Lung (tissue), 12 donors: Measurements from ENCODE around the gene RPH3AL. TPM values are rescaled to one million over a fixed set of nuclear protein-coding genes. Genes with fewer than 3 reads are reported as not detected.

Experiments
- ATAC-seq: fragments of 200-7000 bp; cut with Tn5 transposase; one replicate; pipeline ENCODE4 v1.9.1; 2020; ENCODE audit warnings: moderate number of reproducible peaks; ENCODE audit not compliant: insufficient read depth, low FRiP score
- DNase-seq, 3 donors: peaks; one replicate each; pipeline ENCODE4 v3.0.0-alpha.2; 2013 to 2017
- H3K27ac ChIP-seq, 2 donors: one replicate each; pipeline ENCODE4 v1.5.1; 2013; ENCODE audit warnings: mild to moderate bottlenecking in 2 of 2, moderate library complexity in 2 of 2, control low read depth in 1 of 2, inconsistent platforms in 1 of 2, low read depth in 1 of 2, low read length in 1 of 2
- H3K27me3 ChIP-seq, 3 donors: one replicate each; pipeline ENCODE4 v1.5.1; 2013; ENCODE audit warnings: low read length in 2 of 3; ENCODE audit not compliant: control insufficient read depth in 3 of 3, insufficient read depth in 3 of 3
- H3K36me3 ChIP-seq, 4 donors: one replicate each; pipeline ENCODE4 v1.5.1; 2013; ENCODE audit warnings: low read length in 4 of 4, mild to moderate bottlenecking in 1 of 4, moderate library complexity in 1 of 4; ENCODE audit not compliant: control insufficient read depth in 4 of 4, insufficient read depth in 4 of 4
- H3K4me1 ChIP-seq, 5 donors: one replicate each; pipeline ENCODE4 v1.5.1; 2013; ENCODE audit warnings: low read length in 5 of 5, mild to moderate bottlenecking in 2 of 5, moderate library complexity in 1 of 5; ENCODE audit not compliant: control insufficient read depth in 5 of 5, insufficient read depth in 5 of 5
- H3K4me3 ChIP-seq: one replicate; pipeline ENCODE4 v1.5.1; 2013; ENCODE audit warnings: mild to moderate bottlenecking, control low read depth, moderate library complexity
- H3K9ac ChIP-seq, 2 donors: one replicate each; pipeline ENCODE4 v1.5.1; 2013; ENCODE audit warnings: low read length in 2 of 2, control low read depth in 1 of 2; ENCODE audit not compliant: insufficient read depth in 1 of 2
- H3K9me3 ChIP-seq, 4 donors: one replicate each; pipeline ENCODE4 v1.5.1; 2013; ENCODE audit warnings: low read length in 3 of 4, mild to moderate bottlenecking in 1 of 4, moderate library complexity in 1 of 4; ENCODE audit not compliant: control insufficient read depth in 4 of 4, insufficient read depth in 3 of 4
- CTCF ChIP-seq: IDR thresholded peaks from 2 replicates; pipeline ENCODE4 v1.5.1; 2012; ENCODE audit warnings: mild to moderate bottlenecking; ENCODE audit errors: control extremely low read depth, extremely low read depth
- WGBS, 2 donors: extraction: QIAGEN DNeasy Blood & Tissue Kit; methylation state at CpG; one replicate each; pipeline ENCODE4 v1.1.7; 2013; 5-methylcytosine and 5-hydroxymethylcytosine counted together
- polyA plus RNA-seq, 2 donors: library from polyadenylated mRNA; stranded (reverse); fragments of 200-250 nt; gene quantifications; one replicate each; pipeline ENCODE4 v1.2.1, GENCODE V29; 2013
- total RNA-seq, 2 donors: library from RNA; depleted of rRNA in 1 of 2; stranded (reverse); fragments of >200 nt in 1 of 2; gene quantifications; one replicate each; pipeline ENCODE4 v1.2.1, GENCODE V29; 2014 to 2021
- donor health status: control.
- donor health status: control.
- donor health status: Bipolar disorder and iron deficiency.
- donor health status: healthy.
- donor health status: DM: yes; HTN: yes; CAD: no.

The RPH3AL gene
- total and polyA plus RNA-seq, 4 donors: 19.5 to 76.6 (median 21.6) TPM

DNA sequence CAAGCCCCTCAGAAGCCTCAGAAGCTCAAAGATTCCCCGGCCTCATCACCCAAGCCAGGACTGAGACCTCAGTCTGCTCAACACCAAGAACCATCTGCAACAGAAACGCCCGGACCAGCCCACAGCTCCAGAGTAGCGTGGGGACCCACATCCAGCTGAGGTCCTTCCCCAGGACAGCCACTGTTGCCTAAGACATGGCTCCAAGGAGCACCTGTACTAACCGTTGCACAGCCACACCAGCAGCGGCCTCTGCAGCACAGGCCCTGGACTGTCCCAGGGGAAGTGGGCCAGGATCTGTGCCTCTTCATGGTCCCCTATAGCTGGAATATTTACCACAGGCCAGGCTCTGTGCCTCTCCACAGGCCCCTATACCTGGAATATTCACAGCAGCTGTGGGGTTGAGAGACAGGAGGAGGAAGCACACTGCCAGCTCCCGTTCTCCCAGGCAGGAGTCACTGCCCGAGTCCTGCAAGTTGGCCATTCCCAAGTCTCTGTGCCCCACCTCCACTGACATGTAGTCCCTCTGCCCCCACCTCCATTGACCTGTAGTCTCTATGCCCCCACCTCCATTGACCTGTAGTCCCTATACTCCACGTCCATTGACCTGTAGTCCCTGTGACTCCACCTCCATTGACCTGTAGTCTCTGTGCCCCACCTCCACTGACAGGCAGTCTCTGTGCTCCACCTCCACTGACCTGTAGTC lies 38.5 kb downstream of the RPH3AL start:
- Histone ChIP-seq H3K27ac (no peak overlapping the region), H3K9me3 (peaks cover 0 to 5% (median 0%) of the 10 kb centered on the region in 4 donors), H3K4me1 (no peaks in the 10 kb centered on the region), H3K9ac (no peak overlapping the region), H3K27me3 (no peaks in the 10 kb centered on the region), H3K36me3 (peaks cover 0 to 4% (median 0%) of the 10 kb centered on the region in 4 donors), H3K4me3 (no peak overlapping the region)
- no peak for ATAC-seq
- no peak for TF ChIP-seq CTCF
- WGBS, 2 donors: 91% methylated on average over 9 of the region's 9 CpGs
- DNase-seq: no peak

GRCh38 chr17:313231-313630 lies 39.4 kb downstream of the RPH3AL start:
- H3K4me3 ChIP-seq: no peak overlapping the region
- peaks cover 0 to 3% (median 0%) of the 10 kb centered on the region in 4 donors for H3K36me3 ChIP-seq
- 89 to 92% methylated on average over 10 of the region's 10 CpGs for WGBS, 2 donors
- peaks cover 0 to 5% (median 0%) of the 10 kb centered on the region in 4 donors for H3K9me3 ChIP-seq
- ATAC-seq (no peak), DNase-seq (no peak)
- H3K27me3 ChIP-seq: no peaks in the 10 kb centered on the region
- H3K4me1 ChIP-seq: peaks cover 0 to 1% (median 0%) of the 10 kb centered on the region in 5 donors
- TF ChIP-seq CTCF: no peak
- H3K27ac ChIP-seq: no peak overlapping the region
- no peak overlapping the region for H3K9ac ChIP-seq

DNA sequence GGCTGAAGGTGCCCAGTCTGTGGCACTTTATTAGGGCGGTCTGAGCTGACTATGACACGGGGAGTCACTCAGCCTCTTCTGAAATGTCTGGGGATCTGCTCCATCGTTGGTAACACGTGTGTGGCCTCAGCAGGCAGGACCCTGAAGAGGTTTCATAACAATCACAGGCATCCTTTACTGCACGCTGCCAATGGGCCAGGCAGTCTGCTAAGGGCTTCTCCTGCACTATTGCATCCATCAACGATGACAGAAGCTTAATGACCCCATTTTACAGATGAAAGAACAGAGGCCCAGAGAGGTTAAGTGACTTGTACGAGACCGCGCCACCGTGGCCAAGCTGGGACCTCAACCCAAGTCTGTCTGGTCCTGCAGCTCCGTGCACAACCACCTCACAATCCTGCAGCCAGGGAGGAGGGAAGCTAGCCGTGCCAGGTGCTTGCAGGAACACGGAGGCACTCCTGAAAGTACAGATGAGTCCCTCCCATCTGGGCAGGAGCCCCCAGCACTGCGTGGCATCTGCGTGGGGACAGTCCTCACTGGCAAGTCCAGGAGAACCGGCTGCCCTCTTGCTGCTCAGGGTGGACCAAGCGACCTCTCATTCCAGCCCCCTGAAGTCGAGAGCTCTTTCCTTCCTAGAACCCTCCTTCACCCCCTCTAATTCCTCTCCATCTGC lies 40.0 kb downstream of the RPH3AL start:
- H3K36me3 ChIP-seq: peaks cover 0 to 5% (median 0%) of the 10 kb centered on the region in 4 donors
- ATAC-seq (no peak), DNase-seq (no peak)
- H3K9ac ChIP-seq: no peak overlapping the region
- 85 to 90% methylated on average over 18 of the region's 18 CpGs for WGBS, 2 donors
- H3K27ac ChIP-seq: no peak overlapping the region
- peaks cover 0 to 5% (median 0%) of the 10 kb centered on the region in 4 donors for H3K9me3 ChIP-seq
- no peak overlapping the region for H3K4me3 ChIP-seq
- TF ChIP-seq CTCF: no peak
- no peaks in the 10 kb centered on the region for H3K27me3 ChIP-seq
- peaks cover 0 to 6% (median 0%) of the 10 kb centered on the region in 5 donors for H3K4me1 ChIP-seq
